ENCODE measurements around the gene B9D2.
A peak's percentile ranks its signal among the peaks of the same experiment; 100 is the strongest.

The B9D2 gene

GRCh38 chr19:41308450-41309179 lies 55.3 kb downstream of the B9D2 start:
- peak; percentile 86 for DNase-seq (ENCODE audit: low spot score)

GRCh38 chr19:41307954-41308449 lies 55.9 kb downstream of the B9D2 start:
- no peak for DNase-seq (ENCODE audit: low spot score)

DNA sequence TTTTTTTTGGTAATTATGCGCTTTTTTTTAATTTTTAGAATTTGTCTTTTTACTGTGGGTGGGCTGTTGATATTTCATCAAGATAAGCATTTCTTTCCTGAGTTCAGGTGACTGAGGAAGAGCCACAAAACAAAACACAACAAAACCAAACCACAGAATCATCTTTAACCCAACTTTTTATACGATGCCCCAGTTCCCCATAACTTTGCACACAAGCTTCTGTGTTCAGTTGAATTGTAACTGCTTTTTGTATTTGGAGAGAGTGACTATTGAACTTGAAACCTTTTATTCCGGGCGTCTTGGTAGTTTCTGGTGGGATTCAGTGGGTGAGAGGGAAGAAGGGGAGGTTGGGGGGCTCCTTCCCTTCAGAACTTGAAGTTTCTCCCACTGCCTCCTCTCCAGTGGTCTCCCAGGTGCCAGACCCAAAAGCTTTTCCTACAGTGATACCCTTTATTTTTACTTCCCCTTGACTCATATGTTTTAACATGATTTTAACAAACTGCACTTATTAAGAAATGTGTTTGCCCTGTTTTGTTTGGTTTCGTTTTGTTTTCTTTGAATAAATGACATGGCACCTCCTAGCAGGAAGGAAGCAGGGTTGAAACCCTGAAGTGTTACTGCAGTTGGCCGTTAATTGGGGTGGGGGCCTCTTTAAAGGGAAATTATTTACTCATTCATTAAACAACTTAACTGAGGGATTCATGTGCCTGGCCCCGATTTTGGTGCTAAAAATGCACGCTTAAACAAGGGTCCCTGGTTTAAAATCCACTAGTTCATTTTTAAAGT lies 56.7 kb downstream of the B9D2 start:
- DNase-seq (ENCODE audit: low spot score): no peak

- no peak for DNase-seq (ENCODE audit: low spot score)
These were observed 57.8 kb downstream of the B9D2 start for GRCh38 chr19:41305927-41306793.

DNA sequence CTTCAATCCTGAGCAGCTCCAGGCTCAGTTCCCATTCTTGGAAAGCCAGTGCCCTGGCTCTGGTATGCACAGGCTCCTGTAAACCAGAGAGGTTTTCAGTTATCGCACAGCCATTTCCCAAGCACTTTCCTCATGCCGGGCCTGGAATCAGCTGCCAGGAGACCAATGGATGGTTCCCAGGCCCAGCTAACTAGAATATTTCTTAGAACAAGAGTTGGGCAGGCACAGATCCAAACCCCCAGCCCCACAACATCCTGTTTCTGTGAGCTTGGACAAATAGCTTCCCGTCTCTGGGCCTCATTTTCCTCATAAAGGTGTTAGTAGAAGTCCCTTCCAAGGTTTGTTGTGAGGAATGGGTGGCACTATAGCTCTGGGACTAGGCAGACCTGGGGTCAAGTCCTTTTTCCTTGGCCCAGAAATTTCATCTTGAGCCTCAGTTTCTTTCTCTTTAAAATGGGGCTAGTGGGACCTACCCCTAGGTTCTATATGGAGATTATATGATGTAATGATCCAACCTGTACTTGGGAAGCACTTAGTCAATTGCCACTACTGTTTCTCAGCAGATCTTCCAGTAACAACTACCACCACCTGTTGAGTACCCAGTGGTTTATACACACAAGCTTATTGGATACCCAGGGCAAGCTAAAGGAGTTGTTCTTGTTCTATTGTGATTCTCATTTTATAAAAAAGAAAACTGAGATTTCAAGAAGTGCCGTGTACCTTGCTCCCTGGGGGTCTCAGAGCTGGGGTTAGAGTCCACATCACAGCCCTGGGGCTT lies 59.1 kb downstream of the B9D2 start:
- no peak for DNase-seq (ENCODE audit: low spot score)
